Kidney (tissue), 14 donors: ENCODE data around the gene PKN1. TPM values are rescaled to one million over a fixed set of nuclear protein-coding genes. Genes with fewer than 3 reads are reported as not detected.

Experiments used
- DNase-seq, 5 donors: peaks; one replicate each; pipeline ENCODE4 v3.0.0-alpha.2; 2013 to 2020
- FAIRE-seq: peaks from 2 replicates; lab custom pipeline; 2012; peaks lifted over from hg19 to GRCh38; lab: Jason Lieb, UNC
- H3K27ac ChIP-seq, 2 donors: one replicate each; pipeline ENCODE4 v1.7.0; 2013; ENCODE audit warnings: low read depth in 2 of 2, low read length in 2 of 2, inconsistent platforms in 1 of 2
- H3K27me3 ChIP-seq: one replicate; pipeline ENCODE4 v1.7.1; 2013; ENCODE audit warnings: low read length, inconsistent platforms; ENCODE audit not compliant: control insufficient read depth, insufficient read depth
- H3K36me3 ChIP-seq, 3 donors: one replicate each; pipeline versions ENCODE4 v1.7.0 to v1.7.1; 2013; ENCODE audit warnings: low read length in 3 of 3, control low read depth in 1 of 3, inconsistent platforms in 1 of 3; ENCODE audit not compliant: insufficient read depth in 3 of 3, control insufficient read depth in 2 of 3
- H3K4me1 ChIP-seq, 3 donors: one replicate each; pipeline versions ENCODE4 v1.7.0 to v1.7.1; 2013; ENCODE audit warnings: low read length in 3 of 3, inconsistent platforms in 1 of 3, low read depth in 1 of 3; ENCODE audit not compliant: control insufficient read depth in 2 of 3, insufficient read depth in 2 of 3
- H3K4me3 ChIP-seq, 3 donors: one replicate each; pipeline versions ENCODE4 v1.7.0 to v1.8.1; 2013; ENCODE audit warnings: low read length in 3 of 3, control low read depth in 1 of 3, inconsistent platforms in 1 of 3
- H3K9ac ChIP-seq, 3 donors: one replicate each; pipeline versions ENCODE4 v1.7.0 to v1.7.1; 2013; ENCODE audit warnings: low read length in 3 of 3, control low read depth in 1 of 3, inconsistent platforms in 1 of 3
- H3K9me3 ChIP-seq, 3 donors: one replicate each; pipeline versions ENCODE4 v1.7.0 to v1.7.1; 2013; ENCODE audit warnings: low read length in 3 of 3, control low read depth in 1 of 3, inconsistent platforms in 1 of 3; ENCODE audit not compliant: control insufficient read depth in 2 of 3, insufficient read depth in 1 of 3
- CTCF ChIP-seq: IDR thresholded peaks from 3 replicates; pipeline ENCODE4 v1.5.1; 2012; ENCODE audit warnings: mild to moderate bottlenecking, moderate library complexity, borderline replicate concordance; ENCODE audit not compliant: insufficient read depth; ENCODE audit errors: extremely low read depth
- intact Hi-C: fragments of 100-400 bp; cut with DNase I; formaldehyde crosslinking; loops from one replicate; pipeline ENCODE4 v1.11.1; 2022
- polyA plus RNA-seq: library from polyadenylated mRNA; stranded (reverse); fragments of 350-450 nt; fragmentation: Illumina TruSeq; extraction: RNeasy Lipid Tissue Mini Kit (QIAGEN cat#74804); gene quantifications from one replicate; pipeline ENCODE4 v1.2.3, GENCODE V29; 2014; ENCODE audit warnings: low read depth, low replicate concordance; ENCODE audit not compliant: insufficient read depth
- total RNA-seq: library from RNA; stranded (reverse); fragmentation: NEBNext Ultra II Directional; extraction: Animal tissue kit (Norgen Biotek cat#: 25700); gene quantifications from one replicate; pipeline ENCODE4 v1.2.1, GENCODE V29; 2021
- donor health status: control.
- donor health status: control.
- donor health status: control.
- donor health status: control.
- donor health status: control.
- donor health status: DM: yes; HTN: yes; CAD: no.
- donor health status: Normal renal cell carcinoma (clear cell type).

Gene PKN1
- total and polyA plus RNA-seq, 2 donors from 2014 or later: 67.7 to 103 TPM

- intact Hi-C loops: no loop called here
- no peak for TF ChIP-seq CTCF
- Histone ChIP-seq H3K9me3 (no peaks in the 10 kb centered on the region), H3K4me3 (no peak overlapping the region), H3K27ac (peak overlapping the region in 1 of 2 donors; percentile 23), H3K4me1 (peaks cover 0 to 19% (median 16%) of the 10 kb centered on the region in 3 donors), H3K27me3 (no peaks in the 10 kb centered on the region), H3K9ac (no peak overlapping the region), H3K36me3 (peaks cover 5 to 16% (median 15%) of the 10 kb centered on the region in 3 donors)
- FAIRE-seq (no peak), DNase-seq (no peak)
These were observed 86.8 kb downstream of the PKN1 start for GRCh38 chr19:14519860-14520407.

- Histone ChIP-seq H3K27me3 (no peaks in the 10 kb centered on the region), H3K4me1 (peaks cover 0 to 14% (median 10%) of the 10 kb centered on the region in 3 donors), H3K9ac (no peak overlapping the region), H3K27ac (no peak overlapping the region), H3K4me3 (no peak overlapping the region), H3K9me3 (no peaks in the 10 kb centered on the region), H3K36me3 (peaks cover 0 to 10% (median 9%) of the 10 kb centered on the region in 3 donors)
- FAIRE-seq: no peak
- no peak for TF ChIP-seq CTCF
- no peak for DNase-seq
- intact Hi-C loops: no loop called here
These were observed 87.4 kb downstream of the PKN1 start for GRCh38 chr19:14520543-14520942.

Other genes with a start within 250 kb of the PKN1 start
- gene ADGRL1, start 227.1 kb upstream of the PKN1 start, total RNA-seq: 30.2 TPM
- gene ADGRL1, start 227.1 kb upstream of the PKN1 start, polyA plus RNA-seq: 6.3 TPM
- gene ADGRE5, start 51.9 kb upstream of the PKN1 start, total RNA-seq: 100 TPM
- 16.0 TPM for gene ADGRE5, start 51.9 kb upstream of the PKN1 start, polyA plus RNA-seq
- 53.8 TPM for gene DDX39A, start 14.0 kb upstream of the PKN1 start, total RNA-seq
- gene DDX39A, start 14.0 kb upstream of the PKN1 start, polyA plus RNA-seq: 35.6 TPM
- gene PTGER1, start 42.0 kb downstream of the PKN1 start, total RNA-seq: 19.0 TPM
- 14.3 TPM for gene PTGER1, start 42.0 kb downstream of the PKN1 start, polyA plus RNA-seq
- 94.6 TPM for gene GIPC1, start 62.8 kb downstream of the PKN1 start, total RNA-seq
- gene GIPC1, start 62.8 kb downstream of the PKN1 start, polyA plus RNA-seq: 137 TPM
- 77.9 TPM for gene DNAJB1, start 85.1 kb downstream of the PKN1 start, total RNA-seq
- 122 TPM for gene DNAJB1, start 85.1 kb downstream of the PKN1 start, polyA plus RNA-seq
- 132 TPM for gene TECR, start 96.3 kb downstream of the PKN1 start, total RNA-seq
- 280 TPM for gene TECR, start 96.3 kb downstream of the PKN1 start, polyA plus RNA-seq
- 146 TPM for gene NDUFB7, start 138.8 kb downstream of the PKN1 start, total RNA-seq
- 894 TPM for gene NDUFB7, start 138.8 kb downstream of the PKN1 start, polyA plus RNA-seq
- gene CLEC17A, start 149.8 kb downstream of the PKN1 start, total RNA-seq: 0.76 TPM
- gene CLEC17A, start 149.8 kb downstream of the PKN1 start, polyA plus RNA-seq: not detected
- gene ADGRE3, start 241.5 kb downstream of the PKN1 start, total RNA-seq: 0.25 TPM
- gene ADGRE3, start 241.5 kb downstream of the PKN1 start, polyA plus RNA-seq: not detected